Nephron (organoid): ENCODE measurements around the gene XPC.

ENCODE experiments used
- H3K27ac Mint-ChIP-seq, 3 experiments: 2 replicates each; pipeline ENCODE4 v1.8.0; 2020; ENCODE audit warnings: mixed read lengths in 3 of 3, mild to moderate bottlenecking in 2 of 3, moderate library complexity in 1 of 3
- H3K27me3 Mint-ChIP-seq: 2 replicates; pipeline ENCODE4 v1.8.0; 2021; ENCODE audit warnings: low read depth, mild to moderate bottlenecking, moderate library complexity, mixed read lengths
- H3K36me3 Mint-ChIP-seq: 2 replicates; pipeline ENCODE4 v1.8.0; 2020; ENCODE audit warnings: low read depth, mixed read lengths
- H3K4me1 Mint-ChIP-seq: 2 replicates; pipeline ENCODE4 v1.8.0; 2020; ENCODE audit warnings: mixed read lengths
- H3K4me3 Mint-ChIP-seq, 3 experiments: 2 replicates each; pipeline ENCODE4 v1.8.0; 2020; ENCODE audit warnings: mild to moderate bottlenecking in 3 of 3, mixed read lengths in 3 of 3, moderate library complexity in 2 of 3
- H3K9me3 Mint-ChIP-seq: 2 replicates; pipeline ENCODE4 v1.8.0; 2020; ENCODE audit warnings: mixed read lengths
- CTCF ChIP-seq, 3 experiments: fragments of 200-600 bp; sonication (generic); IDR thresholded peaks; one replicate each; pipeline ENCODE4 v1.5.0; 2021; ENCODE audit warnings: antibody characterized with exemption in 3 of 3; ENCODE audit not compliant: unreplicated experiment in 3 of 3

XPC gene

GRCh38 chr3:14175383-14176037 is 2.9 kb downstream of the XPC start:
- no peak for TF ChIP-seq CTCF (IDR thresholded peaks at IDR 0.05; ENCODE audit: unreplicated experiment in 3 of 3)
- peak overlapping the region; percentile 33 to 69 (median 51) for H3K4me3 Mint-ChIP-seq
- H3K9me3 Mint-ChIP-seq: no peaks in the 10 kb centered on the region
- H3K4me1 Mint-ChIP-seq: peaks cover 43% of the 10 kb centered on the region
- H3K36me3 Mint-ChIP-seq: peaks cover 25% of the 10 kb centered on the region
- H3K27ac Mint-ChIP-seq: no peak overlapping the region
- H3K27me3 Mint-ChIP-seq: no peaks in the 10 kb centered on the region

DNA sequence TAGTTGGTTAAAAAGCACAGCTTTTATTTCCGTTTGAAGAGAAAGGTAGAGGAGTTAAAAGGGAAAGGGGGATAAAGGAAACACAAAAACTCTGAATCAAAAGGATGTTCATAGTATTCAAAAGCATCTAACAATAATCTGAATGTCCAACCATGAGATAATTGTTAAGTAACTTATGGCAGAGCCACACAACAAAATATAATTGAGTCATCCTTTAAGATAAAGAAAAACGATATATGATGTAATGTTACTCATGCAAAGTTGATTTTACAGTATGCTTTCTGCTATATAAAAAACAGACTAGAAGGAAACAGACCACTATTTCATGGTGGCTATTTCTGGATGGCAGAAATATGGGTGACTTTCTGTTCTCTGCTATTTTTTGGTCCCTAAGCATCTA is 3.9 kb downstream of the XPC start:
- Mint-ChIP-seq H3K27ac (no peak overlapping the region), H3K27me3 (no peaks in the 10 kb centered on the region), H3K4me3 (no peak overlapping the region), H3K36me3 (peaks cover 34% of the 10 kb centered on the region), H3K9me3 (no peaks in the 10 kb centered on the region), H3K4me1 (peaks cover 36% of the 10 kb centered on the region)
- no peak for TF ChIP-seq CTCF (IDR thresholded peaks at IDR 0.05; ENCODE audit: unreplicated experiment in 3 of 3)

- H3K27ac Mint-ChIP-seq: no peak overlapping the region
- no peak overlapping the region for H3K4me3 Mint-ChIP-seq
- H3K9me3 Mint-ChIP-seq: no peaks in the 10 kb centered on the region
- H3K27me3 Mint-ChIP-seq: no peaks in the 10 kb centered on the region
- H3K36me3 Mint-ChIP-seq: peaks cover 53% of the 10 kb centered on the region
- no peak for TF ChIP-seq CTCF (IDR thresholded peaks at IDR 0.05; ENCODE audit: unreplicated experiment in 3 of 3)
- peaks cover 22% of the 10 kb centered on the region for H3K4me1 Mint-ChIP-seq
Measured at GRCh38 chr3:14172496-14172895, 5.9 kb downstream of the XPC start.

DNA sequence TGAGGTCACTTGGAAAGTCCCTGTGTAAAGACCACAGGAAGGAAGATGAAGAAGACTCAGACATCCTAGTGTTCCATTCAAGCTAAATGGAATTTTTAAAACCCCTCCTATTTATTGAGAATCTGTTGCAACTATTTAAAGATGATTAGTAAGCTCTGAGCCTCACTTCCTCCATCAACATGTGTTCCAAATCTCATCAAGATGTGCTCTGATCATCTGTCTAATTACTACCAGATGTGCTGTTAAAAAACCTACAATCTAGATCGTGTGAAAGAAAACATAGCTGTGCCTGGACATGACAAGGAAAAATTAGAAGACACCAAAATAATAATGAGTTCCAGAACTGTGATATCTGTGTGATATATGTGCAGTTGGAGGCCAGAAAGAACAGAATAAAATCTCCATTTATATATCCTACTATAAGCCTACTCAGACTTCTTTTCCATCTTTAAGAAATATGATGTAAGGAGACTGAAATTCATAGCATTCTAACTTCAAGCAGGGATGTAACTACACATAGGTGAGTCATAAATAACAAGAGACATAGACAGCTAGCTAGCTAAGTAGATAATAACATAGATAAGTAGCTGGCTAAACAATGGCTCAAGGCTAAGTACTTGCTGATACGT is 7.8 kb downstream of the XPC start:
- no peaks in the 10 kb centered on the region for H3K9me3 Mint-ChIP-seq
- H3K4me1 Mint-ChIP-seq: peaks cover 7% of the 10 kb centered on the region
- H3K4me3 Mint-ChIP-seq: no peak overlapping the region
- no peak for TF ChIP-seq CTCF (IDR thresholded peaks at IDR 0.05; ENCODE audit: unreplicated experiment in 3 of 3)
- H3K27ac Mint-ChIP-seq: no peak overlapping the region
- peaks cover 72% of the 10 kb centered on the region for H3K36me3 Mint-ChIP-seq
- H3K27me3 Mint-ChIP-seq: no peaks in the 10 kb centered on the region

- Mint-ChIP-seq H3K36me3 (peaks cover 80% of the 10 kb centered on the region), H3K4me1 (no peaks in the 10 kb centered on the region), H3K4me3 (no peak overlapping the region), H3K27ac (no peak overlapping the region), H3K27me3 (no peaks in the 10 kb centered on the region), H3K9me3 (no peaks in the 10 kb centered on the region)
- no peak for TF ChIP-seq CTCF (IDR thresholded peaks at IDR 0.05; ENCODE audit: unreplicated experiment in 3 of 3)
Measured at GRCh38 chr3:14169871-14170270, 8.5 kb downstream of the XPC start.

GRCh38 chr3:14169435-14169834 is 9.0 kb downstream of the XPC start:
- no peak overlapping the region for H3K4me3 Mint-ChIP-seq
- H3K9me3 Mint-ChIP-seq: no peaks in the 10 kb centered on the region
- H3K27ac Mint-ChIP-seq: no peak overlapping the region
- H3K36me3 Mint-ChIP-seq: peaks cover 84% of the 10 kb centered on the region
- no peak for TF ChIP-seq CTCF (IDR thresholded peaks at IDR 0.05; ENCODE audit: unreplicated experiment in 3 of 3)
- no peaks in the 10 kb centered on the region for H3K27me3 Mint-ChIP-seq
- H3K4me1 Mint-ChIP-seq: no peaks in the 10 kb centered on the region
